ENCODE results near the gene RUVBL2.
A peak's percentile ranks its signal among the peaks of the same experiment; 100 is the strongest.

RUVBL2 gene

DNA sequence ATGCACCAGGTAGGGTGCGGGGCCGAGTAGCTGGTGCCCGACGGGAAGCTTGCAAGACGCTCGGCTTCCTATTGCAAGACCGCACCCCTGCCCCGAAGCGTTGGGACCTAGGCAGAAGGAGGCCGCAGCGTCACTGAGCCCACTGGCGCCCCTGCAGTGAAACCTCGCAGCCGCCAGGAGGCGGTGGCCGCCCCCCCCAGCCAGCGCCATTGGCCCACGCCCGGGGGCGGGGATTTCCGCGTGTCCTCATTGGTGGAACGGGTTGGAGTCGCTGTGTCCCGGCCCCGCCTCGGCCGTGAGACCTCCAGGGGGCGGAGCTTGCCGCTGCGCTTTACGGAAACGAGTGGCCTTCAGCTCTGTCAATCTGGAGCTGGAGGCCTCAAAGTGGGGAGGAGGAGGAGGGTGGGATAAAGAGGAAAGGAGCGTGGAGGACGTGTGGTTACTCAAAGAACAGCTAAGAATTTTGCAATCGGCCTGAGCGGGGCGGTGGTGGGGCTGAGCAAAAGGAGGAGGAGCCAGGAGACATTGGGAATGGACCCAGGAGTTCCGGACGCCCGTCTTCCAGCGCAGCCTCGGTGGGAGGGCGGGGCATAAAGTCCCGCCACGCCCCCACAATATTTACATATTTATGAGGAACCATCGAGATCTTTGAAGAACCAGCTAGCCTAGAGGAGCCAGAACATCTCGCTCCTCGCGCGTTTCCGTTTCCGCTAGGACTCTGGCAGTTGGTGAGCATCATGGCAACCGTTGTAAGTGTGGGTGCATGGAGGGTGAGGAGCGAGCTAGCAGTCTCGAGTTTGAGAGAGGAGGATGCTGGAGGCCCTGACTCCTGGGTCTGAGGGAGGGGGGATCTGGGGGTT is at the start of gene RUVBL2, which contains the start of gene GYS1:
RUVBL2 (plus strand) TSS at position 713 of the 860 bp plus-strand sequence; CDS start at position 738, 25 bp downstream.
GYS1 (minus strand) TSS at position 135 of the 860 bp plus-strand sequence. CDS start 197 bp downstream, outside the sequence.
- peak; percentile 99 for DNase-seq

DNA sequence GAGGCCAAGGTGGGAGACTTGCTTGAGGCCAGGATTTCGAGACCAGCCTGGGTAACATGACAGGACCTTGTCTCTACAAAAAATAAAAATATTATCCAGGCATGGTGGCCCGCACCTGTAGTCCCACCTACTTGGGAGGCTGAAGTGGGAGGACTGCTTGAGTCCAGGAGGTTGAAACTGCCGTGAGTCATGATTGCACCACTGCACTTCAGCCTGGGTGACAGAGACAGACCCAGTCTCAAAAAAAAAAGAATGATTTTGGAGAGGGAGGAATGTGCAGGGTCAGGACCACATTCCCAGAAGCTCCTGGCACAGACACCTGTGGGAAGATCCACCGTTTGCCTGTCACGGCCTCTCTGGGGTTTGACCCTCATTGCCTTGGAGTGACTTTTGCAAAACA is 48.3 kb upstream of the RUVBL2 start:
- DNase-seq, result no peak

DNA sequence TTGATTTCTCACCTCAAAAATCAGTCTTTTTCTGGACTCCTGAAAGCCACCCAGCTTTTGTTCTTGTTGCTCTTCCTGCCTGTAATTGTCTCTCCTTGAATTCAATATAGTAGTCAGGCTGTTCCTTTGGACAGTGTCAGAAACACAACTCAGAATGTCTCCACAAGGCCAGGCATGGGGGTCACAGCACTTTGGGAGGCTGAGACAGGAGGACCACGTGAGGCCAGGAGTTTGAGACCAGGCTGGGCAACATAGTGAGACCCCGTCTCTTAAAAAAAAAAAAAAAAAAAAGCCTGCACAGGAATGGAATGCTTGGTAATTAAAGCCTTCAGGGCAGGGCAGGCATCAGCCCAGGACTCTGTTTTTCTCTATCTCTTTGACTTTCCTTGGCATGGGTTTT is 47.9 kb upstream of the RUVBL2 start:
- DNase-seq, result no peak

DNA sequence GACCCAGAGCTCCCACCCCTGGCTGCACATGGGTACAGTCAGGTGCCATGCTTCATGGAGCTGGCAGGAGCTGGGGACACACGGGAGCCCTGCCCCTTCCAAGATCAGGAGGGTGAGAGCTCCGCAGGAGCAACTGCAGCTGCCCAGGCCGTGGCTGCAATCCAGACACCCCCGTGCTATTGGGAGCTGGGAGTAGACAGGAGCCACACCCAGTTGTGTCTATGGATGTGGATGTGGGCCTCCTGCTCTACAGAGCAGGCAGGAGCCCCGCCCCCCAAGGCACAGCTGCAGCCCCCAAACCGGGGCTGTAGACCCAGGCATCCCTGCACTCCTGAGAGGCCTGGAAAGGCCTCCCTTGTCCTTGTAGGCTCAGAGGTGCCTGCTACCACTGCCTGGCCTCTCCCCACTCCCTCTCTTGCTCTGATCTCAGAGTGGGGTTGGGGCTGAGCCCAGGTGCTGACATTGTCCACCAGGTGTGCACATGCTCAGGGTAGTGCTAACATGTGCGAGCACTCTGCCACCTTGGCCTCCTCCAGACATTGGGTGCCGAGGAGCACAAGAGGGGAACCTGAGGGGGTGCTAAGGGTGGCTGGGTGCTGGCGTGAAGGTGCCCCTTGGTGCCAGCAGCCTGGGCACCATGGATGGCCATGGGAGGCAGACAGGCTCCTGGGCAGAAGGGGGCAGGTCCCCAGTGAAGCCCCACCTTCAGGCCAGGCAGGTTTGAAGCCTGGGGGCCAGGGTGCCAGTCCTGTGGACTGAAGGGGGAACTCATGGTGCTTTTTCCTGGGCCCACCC is 47.0 kb upstream of the RUVBL2 start:
- DNase-seq, result no peak

DNA sequence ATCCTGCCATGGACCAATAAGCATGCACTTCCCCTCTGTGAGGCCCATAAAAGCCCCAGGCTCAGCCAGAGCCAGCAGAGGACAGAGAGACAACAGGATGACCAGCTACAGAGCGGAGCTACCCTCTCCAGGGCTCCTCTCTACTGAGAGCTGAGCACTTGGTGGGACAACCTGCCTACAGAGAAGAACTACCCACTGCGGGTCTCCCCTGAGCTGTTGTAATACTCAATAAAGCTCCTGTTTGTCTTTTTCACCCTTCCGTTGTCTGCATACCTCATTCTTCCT is 46.5 kb upstream of the RUVBL2 start:
- DNase-seq, result no peak

DNA sequence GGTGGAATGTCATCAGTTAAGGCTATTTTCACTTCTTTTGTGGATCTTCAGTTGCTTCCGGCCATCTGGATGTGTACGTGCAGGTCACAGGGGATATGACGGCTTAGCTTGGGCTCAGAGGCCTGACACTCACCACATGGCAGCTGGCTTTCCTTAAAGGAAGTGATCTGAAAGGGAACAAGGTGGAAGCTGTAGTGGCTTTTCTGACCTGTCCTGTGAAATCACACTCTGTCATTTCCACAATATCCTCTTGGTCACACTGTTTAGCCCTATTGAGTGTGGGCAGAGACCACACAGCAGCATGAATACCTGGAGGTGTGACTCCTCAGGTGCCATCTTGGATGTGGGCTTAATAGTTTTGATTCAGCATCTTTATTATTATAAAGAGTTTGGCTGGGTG is 43.5 kb upstream of the RUVBL2 start:
- no peak for DNase-seq

DNA sequence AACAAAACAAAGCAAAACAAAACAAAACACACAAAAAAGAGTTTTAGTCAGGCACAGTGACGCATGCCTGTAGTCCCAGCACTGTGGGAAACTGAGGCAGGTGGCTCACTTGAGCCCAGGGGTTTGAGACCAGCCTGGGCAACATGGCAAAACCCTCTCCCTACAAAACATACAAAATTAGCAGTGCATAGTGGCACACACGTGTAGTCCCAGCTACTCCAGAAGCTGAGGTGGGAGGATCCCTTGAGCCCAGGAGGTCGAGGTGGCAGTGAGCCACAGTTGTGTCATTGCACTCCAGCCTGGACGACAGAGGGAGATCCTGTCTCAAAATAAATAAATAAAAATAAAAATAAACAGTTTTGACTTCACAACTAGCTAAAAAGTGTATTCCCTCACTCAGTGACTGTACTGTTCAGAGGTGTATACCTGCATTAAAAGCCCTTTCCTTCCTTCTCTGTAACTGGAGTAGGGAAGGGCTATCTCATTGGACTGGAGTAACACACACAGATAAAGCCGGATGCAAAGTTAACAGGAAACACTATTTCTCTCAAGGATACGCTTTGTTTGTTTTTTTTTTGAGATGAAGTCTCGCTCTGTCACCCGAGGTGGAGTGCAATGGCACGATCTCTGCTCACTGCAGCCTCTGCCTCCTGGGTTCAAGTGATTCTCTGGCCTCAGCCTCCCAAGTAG is 42.7 kb upstream of the RUVBL2 start:
- no peak for DNase-seq

DNA sequence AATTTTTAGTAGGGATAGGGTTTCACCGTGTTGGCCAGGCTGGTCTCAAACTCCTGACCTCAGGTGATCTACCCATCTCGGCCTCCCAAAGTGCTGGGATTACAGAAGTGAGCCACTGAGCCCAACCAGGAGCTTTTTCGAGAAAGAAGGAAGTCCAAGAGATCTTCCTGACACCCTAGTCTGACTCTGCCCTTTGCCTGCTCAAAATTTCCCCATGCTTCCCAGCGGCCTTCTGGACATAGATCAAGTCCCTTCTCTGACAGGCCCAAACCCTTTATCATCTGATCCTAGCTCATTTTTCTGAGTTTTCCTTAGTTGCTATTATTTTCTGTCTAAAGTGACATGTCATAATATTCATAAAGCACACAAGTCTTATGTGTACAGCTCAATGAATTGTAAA is 40.5 kb upstream of the RUVBL2 start:
- DNase-seq, result no peak

DNA sequence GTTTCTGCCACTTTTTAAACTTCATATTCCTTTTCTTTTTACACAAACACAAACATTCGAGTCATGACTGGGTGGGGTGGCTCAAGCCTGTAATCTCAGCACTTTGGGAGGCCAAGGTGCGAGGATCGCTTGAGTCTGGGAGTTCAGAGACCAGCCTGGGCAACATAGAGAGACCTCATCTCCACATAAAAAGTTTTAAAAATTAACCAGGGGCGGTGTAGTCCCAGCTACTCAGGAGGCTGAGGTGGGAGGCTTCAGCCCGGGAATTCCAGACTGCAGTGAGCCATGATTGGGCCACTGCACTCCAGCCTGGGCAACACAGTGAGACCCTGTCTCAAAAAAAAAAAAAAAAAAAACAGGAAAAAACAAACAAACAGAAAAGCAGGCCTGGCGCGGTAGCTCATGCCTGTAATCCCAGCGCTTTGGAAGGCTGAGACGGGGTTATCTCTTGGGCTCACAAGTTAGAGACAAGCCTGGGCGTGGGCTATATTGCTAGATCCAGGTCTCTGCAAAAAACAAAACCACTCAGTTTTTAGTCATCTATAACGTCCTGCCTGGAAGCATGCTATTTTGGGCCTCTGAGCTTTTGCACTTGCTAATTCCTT is 39.6 kb upstream of the RUVBL2 start:
- DNase-seq, result no peak

DNA sequence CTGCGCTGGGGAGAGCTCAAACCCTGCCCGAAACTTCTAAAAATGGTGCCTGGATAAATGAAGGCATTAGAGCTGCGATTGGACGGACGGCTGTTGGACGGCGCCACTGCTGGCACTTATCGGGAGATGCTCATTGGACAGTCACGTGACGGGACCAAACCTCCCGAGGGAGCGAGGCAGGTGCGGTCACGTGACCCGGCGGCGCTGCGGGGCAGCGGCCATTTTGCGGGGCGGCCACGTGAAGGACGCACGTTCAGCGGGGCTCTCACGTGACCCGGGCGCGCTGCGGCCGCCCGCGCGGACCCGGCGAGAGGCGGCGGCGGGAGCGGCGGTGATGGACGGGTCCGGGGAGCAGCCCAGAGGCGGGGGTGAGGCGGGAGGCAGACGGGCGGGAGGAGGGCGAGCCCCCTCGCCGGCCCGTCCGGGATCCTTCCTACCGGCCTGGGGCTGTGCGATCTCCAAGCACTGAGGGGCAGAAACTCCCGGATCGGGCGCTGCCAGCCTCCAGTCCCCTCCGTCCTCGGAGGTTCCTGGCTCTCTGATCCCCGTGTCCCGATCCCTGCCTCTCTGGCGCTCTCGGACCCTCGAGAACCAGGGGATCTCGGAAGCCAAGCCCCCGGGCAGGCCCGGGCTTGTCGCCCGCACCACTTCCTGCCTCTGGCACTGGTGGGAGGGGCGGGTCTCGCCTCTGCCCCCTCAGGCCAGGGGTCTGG is 38.9 kb upstream of the RUVBL2 start, which contains the start of gene BAX:
BAX (plus strand) TSS at position 281 of the 713 bp plus-strand sequence; CDS start at position 335, 54 bp downstream.
- DNase-seq, result peak; percentile 95

DNA sequence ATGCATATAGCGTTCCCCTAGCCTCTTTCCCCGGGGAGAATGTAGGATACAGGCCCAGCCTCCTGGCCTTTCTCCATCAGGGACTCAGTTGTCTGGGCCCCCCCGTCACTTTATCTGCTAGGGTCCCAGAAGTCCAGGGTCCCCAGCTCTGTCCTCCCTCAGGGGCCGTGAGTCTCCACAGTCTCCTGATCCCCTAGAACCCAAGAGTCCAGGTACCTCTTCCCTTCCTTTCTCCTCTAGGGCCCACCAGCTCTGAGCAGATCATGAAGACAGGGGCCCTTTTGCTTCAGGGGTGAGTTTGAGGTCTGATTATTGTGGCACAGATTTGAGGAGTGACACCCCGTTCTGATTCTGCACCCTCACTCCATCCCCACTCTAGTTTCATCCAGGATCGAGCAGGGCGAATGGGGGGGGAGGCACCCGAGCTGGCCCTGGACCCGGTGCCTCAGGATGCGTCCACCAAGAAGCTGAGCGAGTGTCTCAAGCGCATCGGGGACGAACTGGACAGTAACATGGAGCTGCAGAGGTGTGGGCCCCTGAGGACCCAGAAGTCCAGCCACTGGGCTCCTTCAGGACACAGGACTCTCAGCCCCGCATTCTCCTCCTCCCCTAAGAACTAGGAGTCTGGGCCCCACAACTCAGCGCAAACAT is 38.3 kb upstream of the RUVBL2 start:
- no peak for DNase-seq

DNA sequence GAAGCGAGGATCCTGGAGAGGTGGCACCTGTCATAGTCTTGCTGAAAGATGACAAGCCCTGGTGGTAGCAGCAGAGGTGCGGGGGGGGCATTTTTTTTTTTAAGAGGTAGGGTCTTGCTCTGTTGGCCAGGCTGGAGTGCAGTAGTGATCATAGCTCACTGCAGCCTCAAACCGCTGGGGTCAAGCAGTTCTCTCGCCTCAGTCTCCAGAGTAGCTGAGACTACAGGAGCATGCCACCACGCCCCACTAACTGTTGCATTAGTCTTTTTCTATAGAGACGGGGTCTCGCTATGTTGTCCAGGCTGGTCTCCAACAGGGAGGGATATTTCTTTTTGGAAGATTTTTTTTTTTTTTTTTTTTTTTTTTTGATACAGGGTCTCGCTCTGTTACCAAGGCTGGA is 35.7 kb upstream of the RUVBL2 start:
- DNase-seq, result no peak

DNA sequence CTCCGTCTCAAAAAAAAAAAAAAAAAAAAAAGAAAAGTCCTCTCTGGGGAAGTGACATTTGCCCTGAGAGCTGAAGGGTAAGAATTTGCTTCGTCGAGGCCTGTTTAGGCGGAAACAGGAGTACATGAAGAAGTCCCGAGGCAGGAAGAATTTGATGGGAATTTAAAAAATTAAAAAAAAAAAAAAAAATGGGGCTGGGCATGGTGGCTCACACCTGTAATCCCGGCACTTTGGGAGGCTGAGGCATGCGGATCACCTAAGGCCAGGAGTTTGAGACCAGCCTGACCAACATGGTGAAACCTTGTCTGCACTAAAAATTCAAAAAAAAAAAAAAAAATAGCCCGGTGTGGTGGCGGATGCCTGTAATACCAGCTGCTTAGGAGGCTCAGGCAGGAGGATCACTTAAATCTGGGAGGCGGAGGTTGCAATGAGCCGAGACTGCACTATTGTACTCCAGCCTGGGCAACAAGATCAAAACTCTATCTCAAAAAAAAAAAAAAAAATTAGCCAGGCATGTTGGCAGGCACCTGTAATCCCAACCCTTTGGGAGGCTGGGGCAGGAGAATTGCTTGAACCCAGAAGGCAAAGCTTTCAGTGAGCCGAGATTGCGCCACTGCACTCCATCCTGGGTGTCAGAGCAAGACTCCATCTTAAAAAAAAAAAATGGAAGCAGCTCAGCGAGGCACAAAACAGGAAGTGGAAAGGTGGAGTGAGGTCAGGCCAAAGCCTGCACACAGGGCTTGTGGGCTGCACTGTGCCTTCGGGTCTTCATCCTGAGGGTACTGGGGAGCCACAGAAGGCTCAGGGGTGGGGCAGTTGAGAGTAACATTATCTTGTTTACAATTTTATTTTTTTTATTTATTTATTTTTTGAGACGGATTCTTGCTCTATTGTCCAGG is 34.1 kb upstream of the RUVBL2 start:
- DNase-seq, result no peak

DNA sequence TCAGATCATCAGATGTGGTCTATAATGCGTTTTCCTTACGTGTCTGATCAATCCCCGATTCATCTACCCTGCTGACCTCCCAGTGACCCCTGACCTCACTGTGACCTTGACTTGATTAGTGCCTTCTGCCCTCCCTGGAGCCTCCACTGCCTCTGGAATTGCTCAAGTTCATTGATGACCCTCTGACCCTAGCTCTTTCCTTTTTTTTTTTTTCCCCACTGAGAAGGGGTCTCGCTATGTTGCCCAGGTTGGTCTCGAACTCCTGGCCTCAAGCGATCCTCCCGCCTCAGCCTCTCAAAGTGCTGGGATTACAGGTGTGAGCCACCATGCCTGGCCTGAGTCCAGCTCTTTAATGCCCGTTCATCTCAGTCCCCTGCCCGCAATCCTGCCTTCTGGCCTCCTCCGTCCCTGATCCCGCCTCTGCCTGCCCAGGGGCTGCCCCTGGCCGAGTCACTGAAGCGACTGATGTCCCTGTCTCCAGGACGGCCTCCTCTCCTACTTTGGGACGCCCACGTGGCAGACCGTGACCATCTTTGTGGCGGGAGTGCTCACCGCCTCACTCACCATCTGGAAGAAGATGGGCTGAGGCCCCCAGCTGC is 32.5 kb upstream of the RUVBL2 start:
- DNase-seq, result no peak

DNA sequence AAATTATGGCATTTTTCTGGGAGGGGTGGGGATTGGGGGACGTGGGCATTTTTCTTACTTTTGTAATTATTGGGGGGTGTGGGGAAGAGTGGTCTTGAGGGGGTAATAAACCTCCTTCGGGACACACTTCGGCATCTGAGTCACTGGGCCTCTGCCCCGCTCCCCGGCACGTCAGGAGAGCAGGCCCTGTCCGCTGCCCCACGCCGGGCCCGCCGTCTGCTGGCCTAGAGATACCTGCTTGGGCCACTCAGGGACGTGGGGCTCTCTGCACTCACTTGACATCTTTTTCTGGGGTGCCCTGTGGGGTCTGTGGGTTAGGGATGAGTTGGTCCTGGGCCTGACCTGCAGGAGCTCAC is 32.0 kb upstream of the RUVBL2 start:
- no peak for DNase-seq

DNA sequence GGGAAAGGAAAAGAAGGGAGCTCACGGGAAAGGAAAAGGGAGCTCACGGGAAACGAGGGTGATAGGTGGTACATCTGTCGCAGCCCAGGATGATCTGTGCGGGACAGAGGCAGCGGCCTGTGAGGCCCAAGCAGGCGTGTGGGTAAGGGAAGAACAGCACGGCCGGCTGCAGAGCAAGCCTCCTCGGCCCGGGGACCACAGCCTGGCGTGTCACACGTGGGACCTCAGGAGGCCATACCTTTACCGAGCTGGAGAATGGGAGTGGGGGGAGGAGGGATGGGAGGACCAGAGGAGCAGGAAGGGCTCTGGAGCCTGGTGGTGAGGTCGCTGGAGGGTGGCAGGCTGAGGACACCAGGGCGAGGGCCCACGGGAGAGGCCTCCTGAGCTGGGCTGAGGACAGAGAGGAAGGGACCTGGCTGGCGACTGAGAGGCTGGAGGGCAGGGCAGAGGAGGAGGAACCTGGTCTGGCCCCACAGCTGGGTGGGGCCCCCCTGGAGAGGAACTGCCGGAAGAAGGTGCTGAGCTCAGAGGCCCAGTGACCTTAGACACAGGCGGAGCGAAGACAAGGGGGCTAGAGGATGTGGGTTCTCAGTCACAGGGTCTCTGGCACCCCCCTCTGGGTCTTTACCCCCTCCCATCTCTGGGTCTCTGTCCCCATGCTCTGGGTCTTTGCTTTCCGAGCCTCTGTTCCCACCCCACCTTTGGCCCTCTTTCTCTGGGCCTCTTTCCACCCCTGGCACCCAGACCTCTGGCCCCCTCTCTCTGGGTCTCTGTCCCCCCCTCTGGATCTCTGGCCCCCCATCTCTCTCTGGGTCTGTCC is 31.4 kb upstream of the RUVBL2 start:
- peak; percentile 23 for DNase-seq

DNA sequence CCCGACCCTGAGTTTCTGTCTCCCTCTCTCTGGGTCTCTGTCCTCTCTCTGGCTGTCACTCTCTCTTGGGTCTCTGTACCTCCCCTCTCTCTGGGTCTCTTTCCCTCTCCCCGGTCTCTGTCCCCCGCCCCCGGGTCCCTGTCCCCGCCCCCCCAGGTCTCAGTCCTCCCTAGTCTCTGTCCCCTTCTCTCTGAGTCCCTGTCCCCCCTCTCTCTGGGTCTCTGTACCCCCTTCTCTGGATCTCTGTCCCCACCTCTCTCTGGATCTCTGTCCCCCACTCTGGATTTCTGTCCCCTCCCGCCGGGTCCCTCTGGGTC is 30.9 kb upstream of the RUVBL2 start:
- no peak for DNase-seq

DNA sequence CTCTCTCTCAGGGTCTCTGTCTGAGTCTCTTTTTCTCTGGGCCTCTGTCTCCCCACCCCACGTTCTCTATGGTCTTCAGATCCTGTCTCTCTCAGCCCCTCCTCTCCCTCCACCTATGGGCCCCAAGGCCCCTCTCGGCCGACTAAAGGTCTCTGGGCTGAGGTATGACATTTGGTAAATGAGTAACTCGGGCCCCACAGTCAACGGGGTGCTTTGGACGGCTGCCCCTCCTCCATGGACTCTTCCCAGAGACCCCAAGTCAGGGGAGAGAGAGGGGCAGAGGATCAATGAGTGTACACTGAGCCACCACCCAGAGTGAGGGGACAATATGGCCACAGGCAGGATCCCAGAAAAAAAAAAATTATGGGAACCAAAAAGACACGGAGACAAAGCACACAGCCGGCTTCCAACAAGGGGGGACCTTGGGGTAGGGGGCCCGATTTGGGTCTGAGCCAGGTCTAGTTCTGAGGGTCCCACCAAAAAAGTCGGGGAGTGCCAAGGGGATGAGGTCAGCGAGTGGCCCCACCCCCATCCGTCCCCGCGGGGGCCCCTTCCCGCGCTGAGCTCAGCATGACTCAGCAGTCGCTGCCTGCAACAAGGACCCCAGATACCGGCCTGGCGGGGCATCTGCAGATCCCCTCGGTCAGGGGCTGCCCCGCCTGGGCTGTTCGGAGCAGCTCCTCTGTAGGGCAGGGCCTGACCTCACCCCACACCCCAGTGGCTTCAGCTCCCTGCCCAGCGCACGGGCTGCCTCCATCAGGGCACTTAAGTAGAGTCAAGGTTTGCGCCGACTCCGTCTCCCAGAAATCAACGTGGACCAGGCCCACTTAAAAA is 30.1 kb upstream of the RUVBL2 start:
- DNase-seq, result peak; percentile 70

All from stimulated activated CD4-positive, alpha-beta T cell treated with anti-CD3 and anti-CD28 coated beads, Interleukin-4, amount 100 ng/mL, for 1 hour (primary cell).